ENCODE measurements around the gene MYOM3. TPM values are rescaled to one million over a fixed set of nuclear protein-coding genes. Genes with fewer than 3 reads are reported as not detected.

Gene MYOM3
- polyA plus RNA-seq, 2 donors: 0.27 to 0.37 TPM

- H3K27me3 ChIP-seq (ENCODE audit: control insufficient read depth in 1 of 2, insufficient read depth in 2 of 2, low read length in 2 of 2): no peaks in the 10 kb centered on the region
- H3K4me1 ChIP-seq (ENCODE audit: control insufficient read depth in 2 of 2, insufficient read depth in 2 of 2, low read length in 1 of 2): peaks cover 2 to 5% of the 10 kb centered on the region in 2 donors
- 8 to 14% methylated on average over 12 of the region's 12 CpGs for WGBS, 2 donors
- no peaks in the 10 kb centered on the region for H3K9me3 ChIP-seq (ENCODE audit: control insufficient read depth in 2 of 2, insufficient read depth in 1 of 2, low read depth in 1 of 2, low read length in 1 of 2)
- no peaks in the 10 kb centered on the region for H3K36me3 ChIP-seq (ENCODE audit: control insufficient read depth in 2 of 2, insufficient read depth in 2 of 2, low read length in 1 of 2)
- no peak overlapping the region for H3K4me3 ChIP-seq (ENCODE audit: low read depth in 1 of 2, low read length in 2 of 2)
- H3K27ac ChIP-seq (ENCODE audit: low read depth in 2 of 2, low read length in 1 of 2): no peak overlapping the region
These were observed 39.2 kb upstream of the MYOM3 start for GRCh38 chr1:24151175-24151533.

GRCh38 chr1:24150234-24151174, 38.6 kb upstream of the MYOM3 start:
- H3K9me3 ChIP-seq (ENCODE audit: control insufficient read depth in 2 of 2, insufficient read depth in 1 of 2, low read depth in 1 of 2, low read length in 1 of 2): no peaks in the 10 kb centered on the region
- H3K4me3 ChIP-seq (ENCODE audit: low read depth in 1 of 2, low read length in 2 of 2): peak overlapping the region; percentile 2 to 33
- peaks cover 2 to 5% of the 10 kb centered on the region in 2 donors for H3K4me1 ChIP-seq (ENCODE audit: control insufficient read depth in 2 of 2, insufficient read depth in 2 of 2, low read length in 1 of 2)
- H3K27me3 ChIP-seq (ENCODE audit: control insufficient read depth in 1 of 2, insufficient read depth in 2 of 2, low read length in 2 of 2): no peaks in the 10 kb centered on the region
- H3K27ac ChIP-seq (ENCODE audit: low read depth in 2 of 2, low read length in 1 of 2): peak overlapping the region; percentile 52 to 96
- H3K36me3 ChIP-seq (ENCODE audit: control insufficient read depth in 2 of 2, insufficient read depth in 2 of 2, low read length in 1 of 2): no peaks in the 10 kb centered on the region
- WGBS, 2 donors: 11 to 12% methylated on average over 36 of the region's 36 CpGs

- Histone ChIP-seq H3K27me3 (ENCODE audit: control insufficient read depth in 1 of 2, insufficient read depth in 2 of 2, low read length in 2 of 2) (no peaks in the 10 kb centered on the region), H3K27ac (ENCODE audit: low read depth in 2 of 2, low read length in 1 of 2) (peak overlapping the region; percentile 52 to 96), H3K4me1 (ENCODE audit: control insufficient read depth in 2 of 2, insufficient read depth in 2 of 2, low read length in 1 of 2) (peaks cover 2% of the 10 kb centered on the region in 2 donors), H3K36me3 (ENCODE audit: control insufficient read depth in 2 of 2, insufficient read depth in 2 of 2, low read length in 1 of 2) (no peaks in the 10 kb centered on the region), H3K9me3 (ENCODE audit: control insufficient read depth in 2 of 2, insufficient read depth in 1 of 2, low read depth in 1 of 2, low read length in 1 of 2) (no peaks in the 10 kb centered on the region), H3K4me3 (ENCODE audit: low read depth in 1 of 2, low read length in 2 of 2) (peak overlapping the region; percentile 2 to 33)
- 43 to 45% methylated on average over 5 of the region's 5 CpGs for WGBS, 2 donors
These were observed 37.9 kb upstream of the MYOM3 start for GRCh38 chr1:24149866-24150233.

GRCh38 chr1:24147816-24148215, 35.9 kb upstream of the MYOM3 start:
- no peak overlapping the region for H3K4me3 ChIP-seq (ENCODE audit: low read depth in 1 of 2, low read length in 2 of 2)

GRCh38 chr1:24147194-24147593, 35.3 kb upstream of the MYOM3 start:
- Histone ChIP-seq H3K4me1 (ENCODE audit: control insufficient read depth in 2 of 2, insufficient read depth in 2 of 2, low read length in 1 of 2) (peaks cover 5 to 6% of the 10 kb centered on the region in 2 donors), H3K36me3 (ENCODE audit: control insufficient read depth in 2 of 2, insufficient read depth in 2 of 2, low read length in 1 of 2) (no peaks in the 10 kb centered on the region), H3K27ac (ENCODE audit: low read depth in 2 of 2, low read length in 1 of 2) (no peak overlapping the region), H3K4me3 (ENCODE audit: low read depth in 1 of 2, low read length in 2 of 2) (no peak overlapping the region), H3K27me3 (ENCODE audit: control insufficient read depth in 1 of 2, insufficient read depth in 2 of 2, low read length in 2 of 2) (no peaks in the 10 kb centered on the region), H3K9me3 (ENCODE audit: control insufficient read depth in 2 of 2, insufficient read depth in 1 of 2, low read depth in 1 of 2, low read length in 1 of 2) (no peaks in the 10 kb centered on the region)
- 90% methylated on average over 9 of the region's 9 CpGs for WGBS, 2 donors

More at GRCh38 chr1:24147816-24148215, 35.9 kb upstream of the MYOM3 start:
- H3K27ac ChIP-seq (ENCODE audit: low read depth in 2 of 2, low read length in 1 of 2): no peak overlapping the region
- 71 to 76% methylated on average over 6 of the region's 6 CpGs for WGBS, 2 donors
- no peaks in the 10 kb centered on the region for H3K27me3 ChIP-seq (ENCODE audit: control insufficient read depth in 1 of 2, insufficient read depth in 2 of 2, low read length in 2 of 2)
- H3K4me1 ChIP-seq (ENCODE audit: control insufficient read depth in 2 of 2, insufficient read depth in 2 of 2, low read length in 1 of 2): peaks cover 5 to 6% of the 10 kb centered on the region in 2 donors
- no peaks in the 10 kb centered on the region for H3K9me3 ChIP-seq (ENCODE audit: control insufficient read depth in 2 of 2, insufficient read depth in 1 of 2, low read depth in 1 of 2, low read length in 1 of 2)
- H3K36me3 ChIP-seq (ENCODE audit: control insufficient read depth in 2 of 2, insufficient read depth in 2 of 2, low read length in 1 of 2): no peaks in the 10 kb centered on the region

- Histone ChIP-seq H3K4me3 (ENCODE audit: low read depth in 1 of 2, low read length in 2 of 2) (peak within 1 kb of the TSS; percentile 65 to 70), H3K36me3 (ENCODE audit: control insufficient read depth in 2 of 2, insufficient read depth in 2 of 2, low read length in 1 of 2) (no peaks in the 10 kb centered on the region), H3K9me3 (ENCODE audit: control insufficient read depth in 2 of 2, insufficient read depth in 1 of 2, low read depth in 1 of 2, low read length in 1 of 2) (no peaks in the 10 kb centered on the region), H3K27ac (ENCODE audit: low read depth in 2 of 2, low read length in 1 of 2) (peak within 1 kb of the TSS; percentile 65 to 92), H3K27me3 (ENCODE audit: control insufficient read depth in 1 of 2, insufficient read depth in 2 of 2, low read length in 2 of 2) (no peaks in the 10 kb centered on the region), H3K4me1 (ENCODE audit: control insufficient read depth in 2 of 2, insufficient read depth in 2 of 2, low read length in 1 of 2) (peaks cover 3 to 5% of the 10 kb centered on the region in 2 donors)
- WGBS, 2 donors: 28 to 34% methylated on average over 22 of the region's 22 CpGs
These were observed 30.9 kb upstream of the MYOM3 start, which contains the start of gene IL22RA1 for GRCh38 chr1:24142546-24143534. TSS of gene IL22RA1 (minus strand) at chr1:24143140. CDS start at chr1:24143082, 58 bp downstream.

GRCh38 chr1:24141311-24141997, 29.5 kb upstream of the MYOM3 start:
- no peaks in the 10 kb centered on the region for H3K36me3 ChIP-seq (ENCODE audit: control insufficient read depth in 2 of 2, insufficient read depth in 2 of 2, low read length in 1 of 2)
- no peaks in the 10 kb centered on the region for H3K9me3 ChIP-seq (ENCODE audit: control insufficient read depth in 2 of 2, insufficient read depth in 1 of 2, low read depth in 1 of 2, low read length in 1 of 2)
- H3K4me3 ChIP-seq (ENCODE audit: low read depth in 1 of 2, low read length in 2 of 2): peak overlapping the region; percentile 65 to 70
- H3K27me3 ChIP-seq (ENCODE audit: control insufficient read depth in 1 of 2, insufficient read depth in 2 of 2, low read length in 2 of 2): no peaks in the 10 kb centered on the region
- WGBS, 2 donors: 60 to 83% methylated on average over 10 of the region's 10 CpGs
- H3K4me1 ChIP-seq (ENCODE audit: control insufficient read depth in 2 of 2, insufficient read depth in 2 of 2, low read length in 1 of 2): peaks cover 3 to 5% of the 10 kb centered on the region in 2 donors
- H3K27ac ChIP-seq (ENCODE audit: low read depth in 2 of 2, low read length in 1 of 2): no peak overlapping the region

GRCh38 chr1:24140741-24141181, 28.8 kb upstream of the MYOM3 start:
- Histone ChIP-seq H3K4me3 (ENCODE audit: low read depth in 1 of 2, low read length in 2 of 2) (no peak overlapping the region), H3K4me1 (ENCODE audit: control insufficient read depth in 2 of 2, insufficient read depth in 2 of 2, low read length in 1 of 2) (peaks cover 3 to 5% of the 10 kb centered on the region in 2 donors)
- 79 to 89% methylated on average over 15 to 17 of the region's 17 CpGs for WGBS, 2 donors

More at GRCh38 chr1:24140741-24141181, 28.8 kb upstream of the MYOM3 start:
- H3K27me3 ChIP-seq (ENCODE audit: control insufficient read depth in 1 of 2, insufficient read depth in 2 of 2, low read length in 2 of 2): no peaks in the 10 kb centered on the region
- H3K36me3 ChIP-seq (ENCODE audit: control insufficient read depth in 2 of 2, insufficient read depth in 2 of 2, low read length in 1 of 2): no peaks in the 10 kb centered on the region
- no peak overlapping the region for H3K27ac ChIP-seq (ENCODE audit: low read depth in 2 of 2, low read length in 1 of 2)
- H3K9me3 ChIP-seq (ENCODE audit: control insufficient read depth in 2 of 2, insufficient read depth in 1 of 2, low read depth in 1 of 2, low read length in 1 of 2): no peaks in the 10 kb centered on the region
